H1 (cell line): ENCODE measurements around the gene NFASC. TPM values are rescaled to one million over a fixed set of nuclear protein-coding genes. Genes with fewer than 3 reads are reported as not detected.

Experiments used
- CHD1 ChIP-seq: IDR thresholded peaks from 2 replicates; pipeline ENCODE4 v1.6.1; 2012; ENCODE audit warnings: low read depth, low read length, improper control_type of control experiment
- HDAC6 ChIP-seq: IDR thresholded peaks from one replicate; pipeline ENCODE4 v1.7.1; 2012; ENCODE audit warnings: low read depth, mild to moderate bottlenecking, inconsistent platforms, low read length, moderate library complexity
- SP1 ChIP-seq: IDR thresholded peaks from 2 replicates; pipeline ENCODE4 v1.6.1; 2011; ENCODE audit warnings: low read depth, low read length
- polyA plus RNA-seq, 7 experiments: library from polyadenylated mRNA; depleted of rRNA in 3 of 7; stranded (reverse) in 5 of 7; unstranded in 2 of 7; fragments of >200 nt in 5 of 7; fragments of 200-250 nt in 2 of 7; gene quantifications; 1 replicate in 5 of 7; 2 replicates in 1 of 7; 4 replicates in 1 of 7; pipeline versions ENCODE4 v1.2.1 to v1.2.3, GENCODE V29; 2011 to 2013; ENCODE audit warnings: missing spikeins in 2 of 7, mixed read lengths in 2 of 7
- total RNA-seq: library from RNA; stranded (reverse); fragmentation: NEBNext Ultra II Directional; extraction: Animal tissue kit (Norgen Biotek cat#: 25700); gene quantifications from 2 replicates; pipeline ENCODE4 v1.2.1, GENCODE V29; 2021

Gene NFASC
- total and polyA plus RNA-seq, 2 of the 8 experiments (the other 6 are each of a cell fraction or from before 2014, with no cell fraction given), result 5.0 to 15.2 TPM

DNA sequence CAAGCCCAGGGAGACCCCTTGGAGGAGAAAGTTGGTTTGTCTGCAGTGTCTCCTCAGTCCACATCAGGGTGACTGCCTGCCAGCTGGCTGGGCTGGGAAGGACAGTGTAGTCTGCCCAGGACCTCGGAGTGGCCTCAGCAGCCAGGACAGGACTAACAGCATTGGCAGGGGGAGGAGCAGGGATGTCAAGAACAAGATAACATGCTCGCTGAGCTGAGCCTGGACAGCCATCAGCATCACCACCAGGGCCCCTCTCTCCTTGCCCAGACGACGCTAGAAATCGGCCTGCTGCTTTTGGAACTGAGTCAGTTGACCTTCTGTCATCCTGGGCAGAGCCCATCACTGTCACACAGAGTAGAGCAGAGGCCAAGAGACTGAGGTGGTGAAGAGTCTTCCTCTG, 88.7 kb downstream of the NFASC start (continued):
- no peak for TF ChIP-seq HDAC6
- no peak for TF ChIP-seq SP1
- TF ChIP-seq CHD1, result no peak
